Fibroblast of skin of scalp (primary cell): ENCODE measurements around the gene KIR2DL3.

Experiments
- DNase-seq: peaks from one replicate; pipeline ENCODE4 v3.0.0-alpha.2; 2013

The KIR2DL3 gene

GRCh38 chr19:54795758-54796157 lies 57.4 kb downstream of the KIR2DL3 start:
- no peak for DNase-seq
